ENCODE measurements around the gene TIFAB.

TIFAB gene

GRCh38 chr5:135460246-135461033 is 8.3 kb upstream of the TIFAB start:
- DNase-seq: no peak
- H2BK12ac ChIP-seq (ENCODE audit: low read length in 2 of 2): no peak overlapping the region
- WGBS: 86% methylated on average over 11 of the region's 11 CpGs

GRCh38 chr5:135458921-135459331 is 6.8 kb upstream of the TIFAB start:
- H3K4me3 ChIP-seq (ENCODE audit: insufficient read depth in 1 of 2, low read depth in 1 of 2, low read length in 2 of 2): no peak overlapping the region
- H3K18ac ChIP-seq (ENCODE audit: low read depth in 1 of 2, low read length in 2 of 2): no peak overlapping the region
- no peak overlapping the region for H2AK5ac ChIP-seq (ENCODE audit: low read length, severe bottlenecking)
- H2BK12ac ChIP-seq (ENCODE audit: low read length in 2 of 2): no peak overlapping the region
- no peak overlapping the region for H3K4ac ChIP-seq (ENCODE audit: low read depth in 1 of 2, low read length in 2 of 2)
- H3K4me1 ChIP-seq (ENCODE audit: control insufficient read depth, insufficient read depth, low read depth, low read length): peaks cover 2% of the 10 kb centered on the region
- H4K91ac ChIP-seq (ENCODE audit: low read length): no peak overlapping the region
- no peak for DNase-seq
- no peaks in the 10 kb centered on the region for H3K36me3 ChIP-seq (ENCODE audit: control insufficient read depth in 1 of 2, insufficient read depth in 2 of 2, low read depth in 1 of 2, low read length in 2 of 2)
- H3K23ac ChIP-seq (ENCODE audit: low read length in 2 of 2): no peak overlapping the region
- peaks cover 29 to 71% of the 10 kb centered on the region in 2 experiments for H3K27me3 ChIP-seq (ENCODE audit: control insufficient read depth in 1 of 2, insufficient read depth in 1 of 2, low read length in 2 of 2)
- no peak overlapping the region for H3K27ac ChIP-seq (ENCODE audit: low read length, poor library complexity, severe bottlenecking)
- no peak overlapping the region for H2AFZ ChIP-seq (ENCODE audit: low read depth, low read length)
- no peak overlapping the region for H4K8ac ChIP-seq (ENCODE audit: low read length)
- no peak overlapping the region for H2BK120ac ChIP-seq (ENCODE audit: low read depth, low read length)
- WGBS: 55% methylated on average over 5 of the region's 5 CpGs
- H3K9ac ChIP-seq (ENCODE audit: low read length): no peak overlapping the region
- no peak overlapping the region for H3K4me2 ChIP-seq (ENCODE audit: low read length, poor library complexity, severe bottlenecking)
- no peak overlapping the region for H2BK5ac ChIP-seq (ENCODE audit: low read depth, low read length, poor library complexity, severe bottlenecking)
- no peaks in the 10 kb centered on the region for H3K9me3 ChIP-seq (ENCODE audit: control insufficient read depth, low read length)
- no peak overlapping the region for H2BK15ac ChIP-seq (ENCODE audit: low read depth, poor library complexity, severe bottlenecking)
- no peaks in the 10 kb centered on the region for H3K79me1 ChIP-seq (replicated peaks; ENCODE audit: low read length, poor library complexity, severe bottlenecking)
- no peak overlapping the region for H3K14ac ChIP-seq (ENCODE audit: low read length in 2 of 2)

More at GRCh38 chr5:135460246-135461033, 8.3 kb upstream of the TIFAB start:
- H3K27me3 ChIP-seq (ENCODE audit: control insufficient read depth in 1 of 2, insufficient read depth in 1 of 2, low read length in 2 of 2): peaks cover 44 to 81% of the 10 kb centered on the region in 2 experiments
- H2BK15ac ChIP-seq (ENCODE audit: low read depth, poor library complexity, severe bottlenecking): no peak overlapping the region
- H2BK5ac ChIP-seq (ENCODE audit: low read depth, low read length, poor library complexity, severe bottlenecking): no peak overlapping the region
- H2AFZ ChIP-seq (ENCODE audit: low read depth, low read length): no peak overlapping the region
- H3K9me3 ChIP-seq (ENCODE audit: control insufficient read depth, low read length): no peaks in the 10 kb centered on the region
- H3K18ac ChIP-seq (ENCODE audit: low read depth in 1 of 2, low read length in 2 of 2): no peak overlapping the region
- no peak overlapping the region for H3K14ac ChIP-seq (ENCODE audit: low read length in 2 of 2)
- H2AK5ac ChIP-seq (ENCODE audit: low read length, severe bottlenecking): no peak overlapping the region
- no peak overlapping the region for H3K4me3 ChIP-seq (ENCODE audit: insufficient read depth in 1 of 2, low read depth in 1 of 2, low read length in 2 of 2)
- no peak overlapping the region for H3K4me2 ChIP-seq (ENCODE audit: low read length, poor library complexity, severe bottlenecking)
- no peak overlapping the region for H3K4ac ChIP-seq (ENCODE audit: low read depth in 1 of 2, low read length in 2 of 2)
- H3K23ac ChIP-seq (ENCODE audit: low read length in 2 of 2): peak overlapping the region in 1 of 2 experiments; percentile 70
- H3K4me1 ChIP-seq (ENCODE audit: control insufficient read depth, insufficient read depth, low read depth, low read length): peaks cover 2% of the 10 kb centered on the region
- no peak overlapping the region for H3K9ac ChIP-seq (ENCODE audit: low read length)
- H4K91ac ChIP-seq (ENCODE audit: low read length): no peak overlapping the region
- H2BK120ac ChIP-seq (ENCODE audit: low read depth, low read length): no peak overlapping the region
- H3K36me3 ChIP-seq (ENCODE audit: control insufficient read depth in 1 of 2, insufficient read depth in 2 of 2, low read depth in 1 of 2, low read length in 2 of 2): no peaks in the 10 kb centered on the region
- no peak overlapping the region for H4K8ac ChIP-seq (ENCODE audit: low read length)
- H3K79me1 ChIP-seq (replicated peaks; ENCODE audit: low read length, poor library complexity, severe bottlenecking): no peaks in the 10 kb centered on the region
- no peak overlapping the region for H3K27ac ChIP-seq (ENCODE audit: low read length, poor library complexity, severe bottlenecking)

GRCh38 chr5:135458356-135458755 is 6.2 kb upstream of the TIFAB start:
- no peak overlapping the region for H3K14ac ChIP-seq (ENCODE audit: low read length in 2 of 2)
- peaks cover 23 to 65% of the 10 kb centered on the region in 2 experiments for H3K27me3 ChIP-seq (ENCODE audit: control insufficient read depth in 1 of 2, insufficient read depth in 1 of 2, low read length in 2 of 2)
- no peak overlapping the region for H3K4me3 ChIP-seq (ENCODE audit: insufficient read depth in 1 of 2, low read depth in 1 of 2, low read length in 2 of 2)
- no peak overlapping the region for H3K23ac ChIP-seq (ENCODE audit: low read length in 2 of 2)
- H4K91ac ChIP-seq (ENCODE audit: low read length): no peak overlapping the region
- H2BK15ac ChIP-seq (ENCODE audit: low read depth, poor library complexity, severe bottlenecking): no peak overlapping the region
- no peak overlapping the region for H3K18ac ChIP-seq (ENCODE audit: low read depth in 1 of 2, low read length in 2 of 2)
- WGBS: over 99% methylated on average over 4 of the region's 4 CpGs
- H2BK5ac ChIP-seq (ENCODE audit: low read depth, low read length, poor library complexity, severe bottlenecking): no peak overlapping the region
- no peaks in the 10 kb centered on the region for H3K36me3 ChIP-seq (ENCODE audit: control insufficient read depth in 1 of 2, insufficient read depth in 2 of 2, low read depth in 1 of 2, low read length in 2 of 2)
- no peaks in the 10 kb centered on the region for H3K9me3 ChIP-seq (ENCODE audit: control insufficient read depth, low read length)
- no peak overlapping the region for H2AFZ ChIP-seq (ENCODE audit: low read depth, low read length)
- no peak overlapping the region for H2BK120ac ChIP-seq (ENCODE audit: low read depth, low read length)
- H4K8ac ChIP-seq (ENCODE audit: low read length): no peak overlapping the region
- no peak overlapping the region for H3K9ac ChIP-seq (ENCODE audit: low read length)
- no peaks in the 10 kb centered on the region for H3K79me1 ChIP-seq (replicated peaks; ENCODE audit: low read length, poor library complexity, severe bottlenecking)
- H3K4me1 ChIP-seq (ENCODE audit: control insufficient read depth, insufficient read depth, low read depth, low read length): peaks cover 2% of the 10 kb centered on the region
- no peak for DNase-seq
- H3K4me2 ChIP-seq (ENCODE audit: low read length, poor library complexity, severe bottlenecking): no peak overlapping the region
- no peak overlapping the region for H2AK5ac ChIP-seq (ENCODE audit: low read length, severe bottlenecking)
- H3K27ac ChIP-seq (ENCODE audit: low read length, poor library complexity, severe bottlenecking): no peak overlapping the region
- H3K4ac ChIP-seq (ENCODE audit: low read depth in 1 of 2, low read length in 2 of 2): no peak overlapping the region
- H2BK12ac ChIP-seq (ENCODE audit: low read length in 2 of 2): no peak overlapping the region

- no peak overlapping the region for H4K8ac ChIP-seq (ENCODE audit: low read length)
- H3K9ac ChIP-seq (ENCODE audit: low read length): no peak overlapping the region
- H2BK12ac ChIP-seq (ENCODE audit: low read length in 2 of 2): no peak overlapping the region
- peaks cover 2% of the 10 kb centered on the region for H3K4me1 ChIP-seq (ENCODE audit: control insufficient read depth, insufficient read depth, low read depth, low read length)
- H3K4ac ChIP-seq (ENCODE audit: low read depth in 1 of 2, low read length in 2 of 2): no peak overlapping the region
- no peak overlapping the region for H2BK15ac ChIP-seq (ENCODE audit: low read depth, poor library complexity, severe bottlenecking)
- no peak overlapping the region for H3K4me3 ChIP-seq (ENCODE audit: insufficient read depth in 1 of 2, low read depth in 1 of 2, low read length in 2 of 2)
- no peak overlapping the region for H4K91ac ChIP-seq (ENCODE audit: low read length)
- H2AK5ac ChIP-seq (ENCODE audit: low read length, severe bottlenecking): no peak overlapping the region
- H3K18ac ChIP-seq (ENCODE audit: low read depth in 1 of 2, low read length in 2 of 2): no peak overlapping the region
- H3K23ac ChIP-seq (ENCODE audit: low read length in 2 of 2): no peak overlapping the region
- no peaks in the 10 kb centered on the region for H3K9me3 ChIP-seq (ENCODE audit: control insufficient read depth, low read length)
- no peaks in the 10 kb centered on the region for H3K79me1 ChIP-seq (replicated peaks; ENCODE audit: low read length, poor library complexity, severe bottlenecking)
- peaks cover 15 to 61% of the 10 kb centered on the region in 2 experiments for H3K27me3 ChIP-seq (ENCODE audit: control insufficient read depth in 1 of 2, insufficient read depth in 1 of 2, low read length in 2 of 2)
- 37% methylated on average over 8 of the region's 9 CpGs for WGBS
- no peak overlapping the region for H3K27ac ChIP-seq (ENCODE audit: low read length, poor library complexity, severe bottlenecking)
- peak; percentile 56 for DNase-seq
- no peaks in the 10 kb centered on the region for H3K36me3 ChIP-seq (ENCODE audit: control insufficient read depth in 1 of 2, insufficient read depth in 2 of 2, low read depth in 1 of 2, low read length in 2 of 2)
- no peak overlapping the region for H2AFZ ChIP-seq (ENCODE audit: low read depth, low read length)
- H2BK120ac ChIP-seq (ENCODE audit: low read depth, low read length): no peak overlapping the region
- H2BK5ac ChIP-seq (ENCODE audit: low read depth, low read length, poor library complexity, severe bottlenecking): no peak overlapping the region
- no peak overlapping the region for H3K4me2 ChIP-seq (ENCODE audit: low read length, poor library complexity, severe bottlenecking)
- H3K14ac ChIP-seq (ENCODE audit: low read length in 2 of 2): no peak overlapping the region
Observed at GRCh38 chr5:135457424-135458071, 5.4 kb upstream of the TIFAB start.
